Body of pancreas (tissue), 4 donors: ENCODE results near the gene RAB8B. TPM values are rescaled to one million over a fixed set of nuclear protein-coding genes. Genes with fewer than 3 reads are reported as not detected.

ENCODE experiments used
- ATAC-seq: fragments of 150-250 bp; one replicate; pipeline ENCODE4 v1.9.1; 2016
- DNase-seq, 4 donors: peaks; one replicate each; pipeline ENCODE4 v3.0.0-alpha.2; 2019
- H3K27ac ChIP-seq, 4 donors: fragments of 200-600 bp; sonication (generic); 1 replicate in 3 of 4; 2 replicates in 1 of 4; pipeline versions ENCODE4 v1.5.1 to v1.6.1; 2016 to 2019; ENCODE audit warnings: mild to moderate bottlenecking in 1 of 4, mixed read lengths in 1 of 4, moderate library complexity in 1 of 4
- H3K27me3 ChIP-seq, 2 donors: fragments of 200-600 bp; sonication (generic); one replicate each; pipeline ENCODE4 v1.6.0; 2016; ENCODE audit warnings: mild to moderate bottlenecking in 1 of 2
- H3K36me3 ChIP-seq, 2 donors: fragments of 200-600 bp; sonication (generic); replicated peaks in 1 of 2; 2 replicates each; pipeline ENCODE4 v1.5.1; 2016; ENCODE audit warnings: low read depth in 2 of 2; ENCODE audit not compliant: insufficient read depth in 1 of 2
- H3K4me1 ChIP-seq: fragments of 200-600 bp; sonication (generic); one replicate; pipeline ENCODE4 v1.6.0; 2016
- H3K4me3 ChIP-seq, 2 donors: fragments of 200-600 bp; sonication (generic); 1 replicate in 1 of 2; 2 replicates in 1 of 2; pipeline ENCODE4 v1.5.1; 2016 to 2019
- H3K9me3 ChIP-seq, 3 donors: fragments of 200-600 bp; sonication (generic); 1 replicate in 2 of 3; 2 replicates in 1 of 3; pipeline ENCODE4 v1.5.1; 2016
- CTCF ChIP-seq, 7 experiments: fragments of 450-650 bp in 4 of 7; fragments of 200-600 bp in 3 of 7; sonication (generic) in 3 of 7; IDR thresholded peaks; one replicate each; pipeline ENCODE4 v1.5.1; 2016 to 2019; ENCODE audit warnings: antibody characterized with exemption in 7 of 7
- POLR2A ChIP-seq, 3 donors: fragments of 450-650 bp; IDR thresholded peaks; one replicate each; pipeline ENCODE4 v1.6.1; 2016; ENCODE audit warnings: antibody characterized with exemption in 3 of 3, mild to moderate bottlenecking in 2 of 3
- WGBS, 2 donors: methylation state at CpG; one replicate each; pipeline ENCODE4 v1.1.5; 2017; 5-methylcytosine and 5-hydroxymethylcytosine counted together
- intact Hi-C: fragments of 100-400 bp; cut with DNase I; formaldehyde crosslinking; loops from one replicate; pipeline ENCODE4 v1.15.1; 2023
- total RNA-seq, 2 donors: library from RNA; depleted of rRNA; stranded (reverse); fragments of >200 nt; gene quantifications; one replicate each; pipeline ENCODE4 v1.1.0, GENCODE V29; 2016

The RAB8B gene
- total RNA-seq, 2 donors from 2014 or later: 12.5 to 14.0 TPM

- TF ChIP-seq POLR2A (IDR thresholded peaks at IDR 0.05): no peak
- no peak for TF ChIP-seq CTCF (IDR thresholded peaks at IDR 0.05)
- Histone ChIP-seq H3K4me3 (no peak overlapping the region), H3K36me3 (no peaks in the 10 kb centered on the region), H3K27ac (peak overlapping the region in 2 of 4 donors; percentile 25 to 72), H3K9me3 (no peaks in the 10 kb centered on the region), H3K4me1 (peaks cover 11% of the 10 kb centered on the region), H3K27me3 (no peaks in the 10 kb centered on the region)
- no peak for DNase-seq
- intact Hi-C loops: no loop called here
- no peak for ATAC-seq
- WGBS, 2 donors: 90 to 97% methylated on average over 2 of the region's 2 CpGs
Measured at GRCh38 chr15:63211549-63211948, 22.1 kb downstream of the RAB8B start.

- TF ChIP-seq POLR2A (IDR thresholded peaks at IDR 0.05) (no peak), CTCF (IDR thresholded peaks at IDR 0.05) (no peak)
- Histone ChIP-seq H3K4me1 (peaks cover 11% of the 10 kb centered on the region), H3K4me3 (no peak overlapping the region), H3K36me3 (no peaks in the 10 kb centered on the region), H3K27me3 (no peaks in the 10 kb centered on the region), H3K9me3 (no peaks in the 10 kb centered on the region), H3K27ac (peak overlapping the region in 2 of 4 donors; percentile 25 to 72)
- intact Hi-C loops: no loop called here
- ATAC-seq: peak; percentile 68
- no peak for DNase-seq
- WGBS, 2 donors: 40 to 50% methylated on average over 10 of the region's 10 CpGs
Measured at GRCh38 chr15:63212050-63213004, 22.9 kb downstream of the RAB8B start.

- Histone ChIP-seq H3K27ac (peak overlapping the region in 2 of 4 donors; percentile 18 to 52), H3K36me3 (no peaks in the 10 kb centered on the region), H3K9me3 (no peaks in the 10 kb centered on the region), H3K27me3 (no peaks in the 10 kb centered on the region), H3K4me3 (no peak overlapping the region), H3K4me1 (no peaks in the 10 kb centered on the region)
- TF ChIP-seq CTCF (IDR thresholded peaks at IDR 0.05) (no peak), POLR2A (IDR thresholded peaks at IDR 0.05) (no peak)
- ATAC-seq (peak; percentile 81), DNase-seq (peak in 1 of 4 donors; percentile 16)
- 38 to 46% methylated on average over 5 of the region's 5 CpGs for WGBS, 2 donors
- intact Hi-C loops: no loop called here
Measured at GRCh38 chr15:63218100-63218808, 28.8 kb downstream of the RAB8B start.

GRCh38 chr15:63219196-63219710 lies 29.8 kb downstream of the RAB8B start:
- Histone ChIP-seq H3K4me1 (no peaks in the 10 kb centered on the region), H3K9me3 (no peaks in the 10 kb centered on the region), H3K27ac (peak overlapping the region in 1 of 4 donors; percentile 3), H3K27me3 (no peaks in the 10 kb centered on the region), H3K36me3 (no peaks in the 10 kb centered on the region), H3K4me3 (no peak overlapping the region)
- TF ChIP-seq CTCF (IDR thresholded peaks at IDR 0.05) (no peak), POLR2A (IDR thresholded peaks at IDR 0.05) (no peak)
- ATAC-seq (no peak), DNase-seq (no peak)
- intact Hi-C loops: no loop called here
- WGBS, 2 donors: 87 to 90% methylated on average over 3 of the region's 3 CpGs
